Left ventricle myocardium inferior (tissue), 1 donor: ENCODE measurements around the gene SLC46A3. TPM values are rescaled to one million over a fixed set of nuclear protein-coding genes. Genes with fewer than 3 reads are reported as not detected.
"Not testable (repeated sequence)": the region's sequence is repeated elsewhere in the genome, so short reads cannot be mapped to it uniquely, and the experiment has no call there.

Source experiments
- DNase-seq: peaks from one replicate; pipeline ENCODE4 v3.0.0-alpha.2; 2020
- H3K27ac ChIP-seq: fragments of 200-600 bp; replicated peaks from 2 replicates; pipeline ENCODE4 v1.8.0; 2021
- H3K27me3 ChIP-seq: fragments of 200-600 bp; 2 replicates; pipeline ENCODE4 v1.8.0; 2021; ENCODE audit warnings: low read depth
- H3K36me3 ChIP-seq: fragments of 200-600 bp; 2 replicates; pipeline ENCODE4 v1.8.0; 2021
- H3K4me1 ChIP-seq: fragments of 200-600 bp; 2 replicates; pipeline ENCODE4 v1.8.0; 2021
- H3K4me3 ChIP-seq: fragments of 200-600 bp; 2 replicates; pipeline ENCODE4 v1.8.0; 2021; ENCODE audit warnings: mild to moderate bottlenecking, moderate library complexity
- H3K9me3 ChIP-seq: fragments of 200-600 bp; replicated peaks from 2 replicates; pipeline ENCODE4 v1.8.0; 2021
- intact Hi-C: fragments of 100-400 bp; cut with micrococcal nuclease; formaldehyde crosslinking; loops from one replicate; pipeline ENCODE4 v1.11.0; 2022
- total RNA-seq: library from RNA; stranded (reverse); fragmentation: NEBNext Ultra II Directional; extraction: Animal tissue kit (Norgen Biotek cat#: 25700); gene quantifications from one replicate; pipeline ENCODE4 v1.2.1, GENCODE V29; 2021
- TF ChIP-seq, protein P1 (sequence below): fragments of 200-600 bp; IDR thresholded peaks from 2 replicates; pipeline ENCODE4 v1.8.0; 2021; ENCODE audit warnings: antibody characterized with exemption, mild to moderate bottlenecking, borderline replicate concordance
- donor health status: DM: no; HTN: yes; CAD: no; lungs with severe emphysema.

Gene SLC46A3
- total RNA-seq, 1 donor from 2014 or later, result 16.7 TPM

DNA sequence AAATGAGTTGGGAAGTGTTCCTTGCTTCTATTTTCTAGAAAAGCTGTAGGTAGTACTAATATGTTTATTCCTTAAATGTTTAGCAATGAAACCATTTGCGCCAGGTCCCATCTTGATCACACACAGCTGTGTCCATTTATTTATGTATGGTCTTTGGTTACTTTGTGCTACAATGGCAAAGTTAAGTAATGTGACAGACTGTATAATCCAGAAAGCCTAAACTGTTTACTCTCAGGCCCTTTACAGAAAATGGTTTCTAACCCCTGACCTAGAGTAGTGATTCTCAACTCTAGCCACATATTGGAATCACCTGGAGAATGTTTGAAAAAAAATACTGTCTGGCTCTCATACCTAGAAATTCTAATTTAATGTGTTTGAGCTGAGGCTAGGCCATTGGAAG is 21.3 kb downstream of the SLC46A3 start:
- no peaks in the 10 kb centered on the region for H3K9me3 ChIP-seq
- H3K4me3 ChIP-seq, result no peak overlapping the region
- H3K36me3 ChIP-seq, result peaks cover 52% of the 10 kb centered on the region
- no peaks in the 10 kb centered on the region for H3K4me1 ChIP-seq
- intact Hi-C loops, result no loop called here
- no peaks in the 10 kb centered on the region for H3K27me3 ChIP-seq
- H3K27ac ChIP-seq, result no peak overlapping the region
- DNase-seq, result no peak
- TF ChIP-seq, protein P1, sequence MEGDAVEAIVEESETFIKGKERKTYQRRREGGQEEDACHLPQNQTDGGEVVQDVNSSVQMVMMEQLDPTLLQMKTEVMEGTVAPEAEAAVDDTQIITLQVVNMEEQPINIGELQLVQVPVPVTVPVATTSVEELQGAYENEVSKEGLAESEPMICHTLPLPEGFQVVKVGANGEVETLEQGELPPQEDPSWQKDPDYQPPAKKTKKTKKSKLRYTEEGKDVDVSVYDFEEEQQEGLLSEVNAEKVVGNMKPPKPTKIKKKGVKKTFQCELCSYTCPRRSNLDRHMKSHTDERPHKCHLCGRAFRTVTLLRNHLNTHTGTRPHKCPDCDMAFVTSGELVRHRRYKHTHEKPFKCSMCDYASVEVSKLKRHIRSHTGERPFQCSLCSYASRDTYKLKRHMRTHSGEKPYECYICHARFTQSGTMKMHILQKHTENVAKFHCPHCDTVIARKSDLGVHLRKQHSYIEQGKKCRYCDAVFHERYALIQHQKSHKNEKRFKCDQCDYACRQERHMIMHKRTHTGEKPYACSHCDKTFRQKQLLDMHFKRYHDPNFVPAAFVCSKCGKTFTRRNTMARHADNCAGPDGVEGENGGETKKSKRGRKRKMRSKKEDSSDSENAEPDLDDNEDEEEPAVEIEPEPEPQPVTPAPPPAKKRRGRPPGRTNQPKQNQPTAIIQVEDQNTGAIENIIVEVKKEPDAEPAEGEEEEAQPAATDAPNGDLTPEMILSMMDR, result no peak

DNA sequence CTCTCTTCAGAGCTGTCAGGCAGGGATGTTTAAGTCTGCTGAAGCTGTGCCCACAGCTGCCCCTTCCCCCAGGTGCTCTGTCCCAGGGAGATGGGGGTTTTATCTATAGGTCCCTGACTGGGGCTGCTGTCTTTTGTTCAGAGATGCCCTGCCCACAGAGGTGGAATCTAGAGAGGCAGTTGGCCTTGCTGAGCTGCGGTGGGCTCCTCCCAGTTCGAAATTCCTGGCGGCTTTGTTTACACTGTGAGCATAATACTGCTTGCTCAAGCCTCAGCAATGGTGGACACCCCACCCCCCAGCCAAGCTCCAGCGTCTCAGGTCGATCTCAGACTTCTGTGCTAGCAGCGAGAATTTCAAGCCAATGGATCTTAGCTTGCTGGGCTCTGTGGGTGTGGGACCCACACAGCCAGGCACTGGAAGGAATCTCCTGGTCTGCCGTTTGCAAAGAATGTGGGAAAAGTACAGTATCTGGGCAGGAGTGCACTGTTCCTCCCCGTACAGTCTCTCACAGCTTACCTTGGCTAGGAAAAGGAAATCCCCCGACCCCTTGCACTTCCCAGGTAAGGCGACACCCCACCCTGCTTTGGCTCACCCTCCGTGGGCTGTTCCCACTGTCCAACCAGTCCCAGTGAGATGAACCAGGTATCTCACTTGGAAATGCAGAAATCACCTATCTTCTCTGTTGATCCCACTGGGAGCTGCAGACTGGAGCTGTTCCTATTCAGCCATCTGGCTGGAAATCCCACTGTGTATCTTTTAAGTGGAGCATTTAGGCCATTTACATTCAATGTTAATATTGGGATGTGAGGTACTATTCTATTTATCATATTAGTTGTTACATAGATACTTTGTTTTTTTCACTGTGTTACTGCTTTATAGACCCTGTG is 24.9 kb downstream of the SLC46A3 start:
- intact Hi-C loops, result not testable (repeated sequence)

DNA sequence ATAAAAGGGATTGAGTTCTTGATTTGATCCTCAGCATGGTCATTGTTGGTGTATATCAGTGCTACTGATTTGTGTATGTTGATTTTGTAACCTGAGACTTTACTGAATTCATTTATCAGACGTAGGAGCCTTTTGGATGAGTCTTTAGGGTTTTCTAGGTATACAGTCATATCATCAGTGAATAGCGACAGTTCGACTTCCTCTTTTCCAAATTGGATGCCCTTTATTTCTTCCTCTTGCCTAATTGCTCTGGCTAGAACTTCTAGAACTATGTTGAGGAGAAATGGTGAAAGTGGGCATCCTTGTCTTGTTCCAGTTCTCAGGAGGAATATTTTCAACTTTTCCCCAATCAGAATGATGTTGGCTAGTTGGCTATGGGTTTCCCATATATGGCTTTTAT is 32.9 kb downstream of the SLC46A3 start:
- no peak overlapping the region for H3K4me3 ChIP-seq
- H3K27ac ChIP-seq, result no peak overlapping the region
- H3K36me3 ChIP-seq, result peaks cover 3% of the 10 kb centered on the region
- no peaks in the 10 kb centered on the region for H3K4me1 ChIP-seq
- TF ChIP-seq, protein P1, result no peak
- no peak for DNase-seq
- intact Hi-C loops, result no loop called here
- peaks cover 34% of the 10 kb centered on the region for H3K9me3 ChIP-seq
- no peaks in the 10 kb centered on the region for H3K27me3 ChIP-seq

More for the DNA sequence above, 24.9 kb downstream of the SLC46A3 start:
- Histone ChIP-seq H3K36me3 (peaks cover 17% of the 10 kb centered on the region), H3K9me3 (peaks cover 16% of the 10 kb centered on the region)
- H3K27ac ChIP-seq, H3K4me1 ChIP-seq, H3K4me3 ChIP-seq, DNase-seq, H3K27me3 ChIP-seq: not testable (repeated sequence)

DNA sequence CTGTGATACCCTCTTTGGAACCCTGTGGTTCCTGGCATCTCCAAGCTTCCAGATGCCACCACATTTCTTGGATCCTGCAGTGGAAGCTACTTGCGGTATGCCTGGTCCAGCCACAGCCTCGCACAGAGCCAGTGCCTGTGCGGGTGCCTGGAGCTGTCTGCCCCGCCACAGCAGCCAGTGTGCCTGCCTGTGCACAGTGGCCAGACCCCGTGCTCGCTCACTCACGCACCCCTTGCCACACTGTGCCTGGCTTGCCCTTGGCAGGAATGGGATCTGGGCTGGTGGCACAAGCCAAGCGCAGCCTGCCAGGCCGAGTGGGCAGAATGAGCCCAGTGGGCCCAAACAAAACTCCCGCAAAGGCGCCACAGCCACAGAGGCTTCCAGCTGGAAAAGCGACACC is 33.7 kb downstream of the SLC46A3 start:
- intact Hi-C loops, result no loop called here
- peaks cover 30% of the 10 kb centered on the region for H3K9me3 ChIP-seq
- no peak overlapping the region for H3K4me3 ChIP-seq
- DNase-seq, result no peak
- TF ChIP-seq, protein P1, result no peak
- no peak overlapping the region for H3K27ac ChIP-seq
- no peaks in the 10 kb centered on the region for H3K27me3 ChIP-seq
- no peaks in the 10 kb centered on the region for H3K4me1 ChIP-seq
- H3K36me3 ChIP-seq, result peaks cover 9% of the 10 kb centered on the region

DNA sequence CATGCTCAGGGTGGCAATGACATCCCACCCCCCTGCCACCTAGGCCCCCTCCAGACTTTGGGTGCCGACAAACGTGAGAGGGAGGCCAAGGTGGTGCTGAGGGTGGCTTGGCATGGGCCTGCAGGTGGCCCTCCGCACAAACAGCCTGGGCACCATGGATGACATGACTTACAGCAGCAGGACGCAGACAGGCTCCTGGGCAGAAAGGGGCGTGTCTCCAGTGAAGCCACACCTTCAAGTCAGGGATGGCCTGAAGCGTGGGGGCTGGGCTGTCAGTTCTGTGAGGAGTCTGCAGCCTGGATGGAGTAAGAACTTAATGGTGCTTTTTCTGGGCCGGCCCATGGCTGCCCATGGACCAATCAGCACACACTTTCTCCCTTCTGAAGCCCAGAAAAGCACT is 34.5 kb downstream of the SLC46A3 start:
- H3K36me3 ChIP-seq, result peaks cover 18% of the 10 kb centered on the region
- H3K4me3 ChIP-seq, result no peak overlapping the region
- no peaks in the 10 kb centered on the region for H3K4me1 ChIP-seq
- intact Hi-C loops, result no loop called here
- H3K9me3 ChIP-seq, result peaks cover 22% of the 10 kb centered on the region
- H3K27me3 ChIP-seq, result no peaks in the 10 kb centered on the region
- TF ChIP-seq, protein P1, result no peak
- DNase-seq, result no peak
- no peak overlapping the region for H3K27ac ChIP-seq

DNA sequence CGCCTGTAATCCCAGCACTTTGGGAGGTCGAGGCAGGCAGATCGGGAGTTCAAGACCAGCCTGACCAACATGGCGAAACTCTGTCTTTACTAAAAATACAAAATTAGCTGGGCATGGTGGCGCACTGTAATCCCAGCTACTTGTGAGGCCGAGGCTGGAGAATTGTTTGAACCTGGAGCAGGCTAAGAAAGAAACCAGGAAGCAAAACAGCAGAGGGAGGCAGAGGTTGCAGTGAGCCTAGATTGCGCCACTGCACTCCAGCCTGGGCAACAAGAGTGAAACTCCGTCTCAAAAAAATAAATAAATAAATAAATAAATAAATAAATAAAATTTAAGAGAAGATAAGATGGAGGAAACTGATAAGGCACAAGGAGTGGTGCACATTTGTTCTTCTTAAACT is 35.6 kb downstream of the SLC46A3 start:
- H3K4me3 ChIP-seq, intact Hi-C loops, H3K27me3 ChIP-seq, H3K27ac ChIP-seq, DNase-seq, H3K4me1 ChIP-seq: not testable (repeated sequence)
- H3K36me3 ChIP-seq, result peaks cover 28% of the 10 kb centered on the region
- peaks cover 11% of the 10 kb centered on the region for H3K9me3 ChIP-seq
